Endothelial cell of umbilical vein (primary cell): ENCODE measurements around the gene RBFOX1.

ENCODE experiments used
- EZH2 ChIP-seq: IDR thresholded peaks from 2 replicates; pipeline ENCODE4 v1.6.1; 2012; ENCODE audit warnings: borderline replicate concordance, low read depth, mild to moderate bottlenecking, moderate library complexity, low read length, inconsistent platforms; ENCODE audit not compliant: severe bottlenecking
- JUN ChIP-seq: IDR thresholded peaks from 2 replicates; pipeline ENCODE4 v1.6.1; 2011; ENCODE audit warnings: borderline replicate concordance, low read depth; ENCODE audit not compliant: insufficient read length, insufficient read depth
- MYC ChIP-seq: IDR thresholded peaks from one replicate; pipeline ENCODE4 v1.6.1; 2011; ENCODE audit warnings: mild to moderate bottlenecking, low read depth, low read length
- POLR2A ChIP-seq: IDR thresholded peaks from 2 replicates; pipeline ENCODE4 v1.6.1; 2012; ENCODE audit warnings: low read depth, mild to moderate bottlenecking, control low read depth, low read length
- TF ChIP-seq, protein P1 (sequence below), 2 donors: IDR thresholded peaks; 1 replicate in 1 of 2; 2 replicates in 1 of 2; pipeline ENCODE4 v1.5.1; 2011; ENCODE audit warnings: low read length in 2 of 2, mild to moderate bottlenecking in 2 of 2, moderate library complexity in 2 of 2, control low read depth in 1 of 2, inconsistent platforms in 1 of 2, low read depth in 1 of 2; ENCODE audit not compliant: insufficient read depth in 1 of 2; ENCODE audit errors: extremely low read depth in 1 of 2

- TF ChIP-seq POLR2A = no peak
- no peak for TF ChIP-seq EZH2
- TF ChIP-seq, protein P1, sequence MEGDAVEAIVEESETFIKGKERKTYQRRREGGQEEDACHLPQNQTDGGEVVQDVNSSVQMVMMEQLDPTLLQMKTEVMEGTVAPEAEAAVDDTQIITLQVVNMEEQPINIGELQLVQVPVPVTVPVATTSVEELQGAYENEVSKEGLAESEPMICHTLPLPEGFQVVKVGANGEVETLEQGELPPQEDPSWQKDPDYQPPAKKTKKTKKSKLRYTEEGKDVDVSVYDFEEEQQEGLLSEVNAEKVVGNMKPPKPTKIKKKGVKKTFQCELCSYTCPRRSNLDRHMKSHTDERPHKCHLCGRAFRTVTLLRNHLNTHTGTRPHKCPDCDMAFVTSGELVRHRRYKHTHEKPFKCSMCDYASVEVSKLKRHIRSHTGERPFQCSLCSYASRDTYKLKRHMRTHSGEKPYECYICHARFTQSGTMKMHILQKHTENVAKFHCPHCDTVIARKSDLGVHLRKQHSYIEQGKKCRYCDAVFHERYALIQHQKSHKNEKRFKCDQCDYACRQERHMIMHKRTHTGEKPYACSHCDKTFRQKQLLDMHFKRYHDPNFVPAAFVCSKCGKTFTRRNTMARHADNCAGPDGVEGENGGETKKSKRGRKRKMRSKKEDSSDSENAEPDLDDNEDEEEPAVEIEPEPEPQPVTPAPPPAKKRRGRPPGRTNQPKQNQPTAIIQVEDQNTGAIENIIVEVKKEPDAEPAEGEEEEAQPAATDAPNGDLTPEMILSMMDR (IDR thresholded peaks at IDR 0.05; ENCODE audit: extremely low read depth in 1 of 2, insufficient read depth in 1 of 2, low read depth in 1 of 2, low read length in 2 of 2) = no peak
- no peak for TF ChIP-seq JUN
- no peak for TF ChIP-seq MYC
These were observed 251.9 kb downstream of the RBFOX1 start for GRCh38 chr16:7584561-7584960.
